NCI-H510A treated with DMSO at 0.1 percent for 48 hours (cell line): ENCODE data around the gene ONECUT3.
"Not testable (repeated sequence)": the region's sequence is repeated elsewhere in the genome, so short reads cannot be mapped to it uniquely, and the experiment has no call there.

Source experiments
- DNase-seq: peaks from one replicate; lab custom pipeline; 2025; lab: John Stamatoyannopoulos, UW

Gene ONECUT3

DNA sequence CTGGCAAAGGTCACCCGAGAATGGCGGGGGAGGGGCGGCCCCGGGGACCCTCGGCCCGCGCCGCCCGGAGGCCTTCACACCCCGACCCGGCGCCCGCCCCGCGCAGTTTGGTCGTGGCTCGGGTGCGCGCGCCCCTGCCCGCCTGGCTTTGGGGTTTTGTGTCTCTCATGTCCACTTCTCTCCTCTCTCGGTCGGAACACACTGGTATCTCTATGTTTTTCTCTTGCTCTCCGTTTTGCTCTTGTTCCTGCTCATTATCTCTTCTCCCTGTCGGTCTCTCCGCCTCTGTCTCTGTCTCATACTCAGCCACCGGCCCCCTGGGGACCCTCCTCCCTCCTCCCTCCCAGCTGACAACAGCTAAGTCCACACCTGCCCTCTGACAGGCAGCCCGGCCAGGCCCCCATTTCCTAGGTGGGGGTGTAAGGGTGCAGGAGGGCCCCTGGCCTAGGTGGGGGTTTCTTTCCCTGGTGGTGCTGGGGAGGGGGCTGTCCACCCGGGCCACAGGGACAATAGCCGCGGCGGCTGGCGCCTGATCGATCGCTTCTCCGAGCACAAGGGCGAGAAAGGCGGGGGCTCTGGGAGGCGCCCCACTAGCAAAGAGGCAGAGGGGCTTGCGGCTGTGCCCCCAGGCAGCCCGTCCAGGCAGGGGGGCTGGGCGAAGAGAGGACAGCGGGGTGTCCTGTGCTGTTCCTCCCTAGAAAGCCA, 2.3 kb downstream of the ONECUT3 start:
- no peak for DNase-seq

DNA sequence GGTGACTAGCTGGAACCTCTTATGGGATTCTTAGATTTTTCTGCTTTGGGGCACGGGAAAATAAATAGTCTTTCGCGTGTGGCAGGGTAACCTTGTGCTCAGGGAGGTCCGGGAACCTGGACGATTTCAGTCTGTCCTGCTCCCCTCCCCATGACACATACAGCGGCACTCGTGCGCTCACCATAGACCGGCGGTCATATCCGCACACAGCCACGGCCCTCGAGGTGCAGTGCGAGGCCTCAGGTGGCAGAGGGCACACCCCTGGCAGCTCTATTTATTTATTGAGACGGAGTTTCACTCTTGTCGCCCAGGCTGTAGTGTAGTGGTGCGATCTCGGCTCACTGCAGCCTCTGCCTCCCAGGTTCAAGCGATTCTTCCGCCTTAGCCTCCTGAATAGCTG, 3.0 kb downstream of the ONECUT3 start:
- DNase-seq: no peak

DNA sequence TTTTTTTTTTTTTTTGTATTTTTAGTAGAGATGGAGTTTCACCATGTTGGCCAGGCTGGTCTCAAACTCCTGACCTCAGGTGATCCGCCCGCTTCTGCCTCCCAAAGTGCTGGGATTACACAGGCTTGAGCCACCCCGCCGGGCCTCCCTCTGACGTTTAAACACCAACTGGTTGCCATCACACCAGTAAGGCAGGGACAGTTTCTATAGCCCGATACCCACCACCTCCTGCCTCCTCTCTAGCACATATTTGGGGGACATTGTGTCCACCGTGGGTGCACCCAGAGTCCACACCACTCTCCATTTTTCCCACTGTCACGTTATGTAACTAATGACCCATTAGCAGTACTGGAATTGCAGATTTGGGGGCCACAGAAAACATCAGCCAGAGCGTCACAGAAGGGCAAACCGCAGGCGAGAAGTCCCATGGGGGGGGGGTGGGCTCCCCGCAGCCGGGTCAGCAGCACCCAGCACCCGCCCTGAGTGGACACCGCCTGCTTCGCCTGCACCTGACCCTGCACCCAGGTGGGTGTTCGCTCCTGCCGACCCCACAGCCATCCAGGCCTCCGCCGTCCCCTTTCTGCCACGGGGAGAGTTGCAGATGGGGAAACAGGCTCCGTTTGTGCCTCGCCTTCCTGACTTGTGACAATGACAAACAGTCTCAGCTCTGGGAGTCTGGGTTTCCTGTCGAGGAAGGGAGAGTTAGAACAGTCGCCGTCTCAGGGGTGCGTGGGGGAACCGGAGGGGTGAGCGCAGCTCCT, 3.6 kb downstream of the ONECUT3 start:
- DNase-seq: no peak

DNA sequence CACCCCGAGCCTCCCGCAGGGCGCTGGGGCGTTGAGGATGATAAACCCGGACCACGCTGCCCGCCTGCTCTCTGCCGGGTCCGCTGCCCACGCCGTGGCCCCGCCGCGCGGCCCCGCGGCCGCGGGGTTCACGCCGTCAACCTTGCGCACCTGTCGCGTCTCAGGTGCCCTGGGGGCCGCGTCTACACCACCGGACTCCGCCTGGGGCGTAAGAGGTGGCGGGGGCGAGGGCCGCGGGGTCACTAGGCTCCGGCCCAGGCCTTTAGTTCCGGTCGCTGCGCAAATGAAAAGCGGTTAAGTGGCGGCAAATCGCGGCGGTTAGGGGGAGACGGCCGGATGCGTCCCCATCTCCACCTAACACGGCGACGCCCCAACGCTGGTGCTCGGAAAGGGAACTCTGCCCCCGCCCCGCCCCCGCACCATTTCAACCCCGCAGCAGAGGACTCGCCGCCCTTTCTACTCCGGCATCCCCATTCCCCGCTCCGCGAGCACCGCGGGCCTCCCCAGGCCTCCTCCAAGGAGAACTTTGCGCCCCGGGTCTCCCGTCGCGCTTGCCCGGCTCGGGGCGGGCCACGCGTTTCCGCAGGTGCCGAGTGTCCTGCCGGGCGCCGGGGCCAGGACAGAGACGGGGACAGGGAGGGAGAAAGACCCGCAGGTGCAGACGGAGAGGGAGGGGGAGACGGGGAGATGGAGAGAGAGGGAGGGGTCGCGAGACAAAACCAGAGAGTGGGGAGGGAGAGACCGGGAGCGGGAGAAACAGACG, 4.3 kb downstream of the ONECUT3 start:
- DNase-seq: no peak

DNA sequence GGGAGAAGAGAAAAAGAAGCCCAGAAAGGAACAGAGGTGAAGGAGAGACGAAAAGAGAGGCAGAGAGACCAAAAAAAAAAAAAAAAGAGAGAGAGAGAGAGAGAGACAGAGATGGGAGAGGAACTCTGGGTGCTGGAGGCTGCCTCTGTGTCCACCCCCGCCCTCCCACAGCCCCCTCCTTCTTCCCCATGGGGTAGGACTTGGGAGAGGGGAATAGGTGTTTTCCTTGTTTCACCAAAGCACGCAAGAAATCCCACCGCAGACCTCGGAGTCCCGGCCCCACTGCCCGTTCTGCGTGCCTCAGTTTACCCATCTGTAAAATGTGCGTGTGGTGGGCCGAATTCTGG, 4.9 kb downstream of the ONECUT3 start:
- DNase-seq: no peak

DNA sequence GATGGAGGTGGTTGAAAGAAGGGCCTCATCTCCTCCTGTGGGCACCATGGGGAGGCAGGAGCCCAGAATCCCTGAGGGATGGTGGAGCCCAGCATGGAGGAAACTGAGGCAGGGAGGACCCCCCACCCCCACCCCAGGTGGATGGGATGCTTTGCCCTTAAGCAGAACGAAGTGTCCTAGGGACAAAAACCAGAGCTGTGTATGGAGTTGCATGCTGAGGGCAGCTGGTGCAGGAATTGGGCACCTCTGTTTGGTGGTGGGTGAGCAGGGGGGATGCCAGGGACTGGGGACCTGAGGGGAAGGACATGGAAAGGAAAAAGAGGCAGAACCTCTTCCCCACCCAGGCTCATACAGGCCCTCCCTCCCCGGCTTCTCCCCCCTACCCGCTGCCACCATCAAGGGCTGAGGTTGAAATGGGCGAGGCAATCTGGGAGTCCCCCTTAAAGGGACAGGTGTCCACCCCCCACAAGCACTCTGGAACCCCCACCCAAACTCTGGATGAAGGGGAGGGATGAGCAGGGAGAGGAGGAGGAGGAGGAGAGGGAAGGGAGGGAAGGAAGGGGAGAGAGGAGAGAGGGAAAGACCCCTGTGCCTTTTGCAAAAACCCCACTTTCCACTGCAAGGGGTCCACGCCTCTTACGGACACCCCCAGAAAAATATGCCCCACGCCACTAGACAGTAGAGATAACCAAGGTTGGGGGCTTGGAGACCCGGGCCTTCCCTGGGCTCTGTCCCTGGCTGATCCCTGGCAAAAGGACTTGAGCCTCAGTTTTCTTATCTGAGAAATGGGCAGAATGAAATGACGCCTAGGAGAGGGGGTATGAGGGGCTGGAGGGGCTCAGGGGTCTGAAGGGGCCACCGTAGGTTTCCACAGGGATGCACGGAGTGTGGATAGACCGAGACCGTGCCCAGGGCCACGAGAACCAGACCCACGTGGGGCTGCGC, 5.9 kb downstream of the ONECUT3 start:
- DNase-seq: no peak

DNA sequence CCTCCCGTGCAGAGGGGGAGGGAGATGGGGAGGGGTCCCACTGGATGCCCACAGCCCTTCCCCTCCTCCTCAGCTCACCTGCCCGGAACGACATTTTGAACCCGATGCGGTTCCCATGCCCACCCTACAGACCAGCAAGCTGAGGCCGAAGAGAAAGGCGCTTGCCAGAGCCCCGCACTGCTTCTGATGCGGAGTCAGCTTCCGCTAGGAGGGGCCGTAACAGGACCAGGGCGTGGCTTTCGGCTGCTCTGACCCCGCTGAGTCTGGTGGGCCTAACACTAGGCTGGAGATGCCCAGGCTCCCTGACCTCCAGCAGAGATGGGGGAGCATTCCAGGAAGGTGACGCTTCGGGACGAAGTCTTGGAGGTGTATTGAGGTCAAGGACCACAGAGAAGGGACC, 6.7 kb downstream of the ONECUT3 start:
- DNase-seq: no peak

DNA sequence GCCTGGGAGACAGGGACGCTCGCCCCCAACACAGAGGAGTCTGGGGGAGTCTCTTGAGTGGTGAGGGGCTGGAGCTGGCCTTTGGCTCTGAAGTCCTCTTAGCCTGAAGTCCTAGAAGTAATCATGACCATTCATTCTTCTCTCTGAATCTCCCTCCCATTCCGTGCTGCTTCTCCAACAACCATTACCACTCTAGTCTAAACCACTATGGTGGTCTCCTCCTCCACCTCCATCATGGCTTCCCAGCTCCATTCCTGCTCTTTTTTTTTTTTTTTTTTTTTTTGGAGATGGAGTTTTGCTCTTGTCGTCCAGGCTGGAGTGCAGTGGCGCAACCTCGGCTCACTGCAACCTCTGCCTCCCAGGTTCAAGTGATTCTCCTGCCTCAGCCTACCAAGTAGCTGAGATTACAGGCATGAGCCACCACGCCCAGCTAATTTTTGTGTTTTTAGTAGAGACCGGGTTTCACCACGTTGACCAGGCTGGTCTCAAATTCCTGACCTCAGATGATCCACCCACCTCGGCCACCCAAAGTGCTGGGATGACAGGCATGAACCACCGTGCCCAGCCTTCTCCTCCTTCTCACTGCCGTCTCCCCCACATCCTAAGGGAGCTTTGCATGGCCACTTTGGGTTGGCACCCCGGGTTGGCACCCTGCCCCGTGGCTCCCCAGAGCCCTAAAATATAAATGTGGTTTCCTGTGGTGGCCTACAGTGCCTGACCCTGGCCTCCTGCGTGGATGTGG, 7.7 kb downstream of the ONECUT3 start:
- DNase-seq: not testable (repeated sequence)

DNA sequence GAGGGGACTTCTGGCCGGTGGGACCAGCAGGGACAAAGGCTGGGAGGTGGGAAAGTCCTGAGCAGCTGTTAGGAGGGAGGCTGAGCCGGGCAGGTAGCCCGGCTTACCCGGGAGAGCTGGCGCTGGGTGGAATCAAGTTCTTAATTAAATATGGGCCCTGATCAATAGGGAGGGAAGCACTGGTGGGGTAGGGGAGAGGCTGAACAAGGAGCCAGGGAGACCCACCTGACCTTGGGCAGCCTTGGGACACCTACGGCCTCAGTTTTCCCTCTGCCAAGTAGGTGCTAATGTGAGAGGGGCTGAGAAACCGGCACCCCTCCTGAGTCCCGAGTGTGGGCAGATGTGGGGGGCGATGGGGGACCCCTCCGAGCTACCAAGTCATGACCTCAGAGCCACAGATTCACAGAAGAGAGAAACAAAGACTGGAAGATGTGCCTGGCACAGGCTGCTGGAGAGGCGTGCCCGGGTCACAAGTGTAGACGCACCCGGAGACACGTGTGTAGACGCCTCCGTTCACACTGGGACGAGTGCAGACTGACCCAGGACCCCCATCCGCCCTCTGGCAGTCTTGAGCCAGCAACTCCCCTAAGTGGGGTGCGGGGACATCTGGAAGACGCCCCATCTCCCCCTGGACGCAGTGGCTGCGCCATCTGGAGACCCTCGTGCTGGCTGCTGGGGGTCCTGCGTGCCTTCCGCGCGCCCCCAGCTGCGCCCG, 8.4 kb downstream of the ONECUT3 start:
- DNase-seq: no peak

DNA sequence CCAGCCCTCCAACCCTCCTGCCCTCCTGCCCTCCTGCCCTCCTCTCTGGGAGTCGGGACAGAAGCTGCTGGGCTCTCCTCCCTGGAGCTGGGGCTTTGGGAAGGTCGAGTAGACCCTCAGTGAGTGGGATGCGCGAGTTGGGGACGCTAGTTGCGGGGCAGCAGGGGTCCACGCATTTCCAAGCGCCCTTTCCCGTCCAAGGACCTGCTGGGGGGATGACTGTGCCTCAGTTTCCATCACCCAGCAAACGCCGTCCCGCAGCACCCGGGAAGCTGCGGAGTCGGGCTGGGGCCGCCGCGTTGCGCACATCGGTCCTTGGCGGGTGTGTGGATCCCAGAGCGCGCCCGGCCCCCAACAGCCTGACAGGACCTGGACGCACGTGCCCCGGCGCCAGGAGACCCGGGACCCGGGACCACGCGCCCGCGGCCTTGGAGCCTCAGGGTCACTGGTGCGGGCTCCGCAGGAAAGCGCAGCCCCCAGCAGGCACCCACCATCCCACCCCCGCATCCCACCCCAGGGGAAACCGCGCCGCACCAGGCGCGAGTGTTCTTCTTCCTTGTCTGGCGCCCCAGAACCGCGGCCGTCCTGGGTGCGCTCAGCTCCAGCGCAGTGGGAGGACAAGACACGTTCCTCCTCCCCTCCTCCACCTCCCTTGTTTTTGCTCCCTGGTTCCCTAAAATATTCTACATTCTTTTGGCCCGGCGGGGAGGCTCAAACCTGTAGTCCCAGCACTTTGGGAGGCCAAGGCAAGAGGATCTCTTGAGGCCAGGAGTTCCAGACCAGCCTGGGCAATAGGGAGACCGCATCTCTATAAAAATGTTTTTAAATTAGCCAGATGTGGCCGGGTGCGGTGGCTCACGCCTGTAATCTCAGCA, 9.2 kb downstream of the ONECUT3 start:
- no peak for DNase-seq

DNA sequence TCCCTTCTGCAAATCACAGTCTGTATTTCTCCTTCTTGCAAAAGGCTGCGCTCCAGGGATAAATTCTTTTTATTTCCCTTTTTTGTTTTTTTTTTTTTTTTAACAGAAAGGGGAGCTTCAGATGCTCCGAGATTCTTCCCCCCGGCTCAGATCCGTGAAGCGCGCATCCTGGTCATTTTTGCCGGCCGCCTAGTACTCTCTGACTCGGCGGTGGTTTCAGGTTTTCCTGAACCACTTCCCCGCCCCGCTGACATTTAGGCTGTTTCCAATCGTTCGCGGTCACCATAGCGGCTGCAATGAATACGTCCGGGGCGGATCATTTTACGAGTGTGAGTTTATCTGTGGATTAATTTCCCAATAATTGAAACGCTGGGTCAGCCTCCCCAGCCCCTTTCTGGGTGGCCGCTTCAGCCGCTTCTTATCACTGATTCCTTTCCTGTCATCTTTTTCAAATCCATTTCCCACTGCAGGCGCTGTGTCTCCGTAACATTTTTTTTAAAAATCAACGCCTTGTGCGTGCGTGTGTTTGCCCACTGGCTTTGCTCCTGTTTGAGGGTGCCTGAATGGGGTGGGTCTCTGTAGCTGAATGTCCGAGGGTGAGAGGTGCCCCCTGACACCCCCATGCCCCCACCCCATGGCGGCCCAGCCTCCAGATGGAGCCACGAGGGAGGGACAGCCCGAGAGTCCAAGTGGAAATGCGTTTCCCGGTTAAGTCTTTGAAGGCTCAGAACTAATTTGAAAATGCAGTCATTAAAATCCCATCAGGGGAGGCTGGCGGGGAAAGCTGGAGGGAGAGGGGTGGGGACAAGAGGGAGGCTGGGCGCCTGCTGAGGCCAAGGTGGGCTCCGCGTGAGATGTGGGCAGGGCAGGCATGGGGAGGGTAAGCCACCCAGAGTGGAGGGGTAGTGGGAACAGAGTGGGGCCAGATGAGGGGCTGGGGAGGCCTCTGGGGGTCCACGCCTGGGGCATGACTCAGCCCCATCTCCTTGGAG, 10.6 kb downstream of the ONECUT3 start:
- DNase-seq: no peak

DNA sequence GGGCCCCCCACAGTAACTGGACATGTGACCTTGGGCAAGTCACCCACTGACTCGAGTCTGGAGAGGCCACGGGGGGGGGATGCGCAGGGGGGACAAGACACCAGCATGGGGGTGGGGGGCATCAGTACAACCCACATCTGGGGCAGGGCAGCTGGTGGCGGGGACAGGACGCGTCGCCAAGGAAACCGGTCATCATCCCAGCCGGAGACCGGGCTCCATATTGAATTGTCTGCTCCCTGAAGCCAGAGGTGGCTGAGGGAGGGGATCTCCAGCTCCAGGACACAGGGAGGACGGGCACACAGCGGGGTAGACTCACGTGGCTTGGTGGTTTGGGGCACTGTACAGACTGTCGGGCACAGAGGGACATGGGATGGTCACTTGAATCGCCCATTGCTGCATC, 11.4 kb downstream of the ONECUT3 start:
- no peak for DNase-seq

DNA sequence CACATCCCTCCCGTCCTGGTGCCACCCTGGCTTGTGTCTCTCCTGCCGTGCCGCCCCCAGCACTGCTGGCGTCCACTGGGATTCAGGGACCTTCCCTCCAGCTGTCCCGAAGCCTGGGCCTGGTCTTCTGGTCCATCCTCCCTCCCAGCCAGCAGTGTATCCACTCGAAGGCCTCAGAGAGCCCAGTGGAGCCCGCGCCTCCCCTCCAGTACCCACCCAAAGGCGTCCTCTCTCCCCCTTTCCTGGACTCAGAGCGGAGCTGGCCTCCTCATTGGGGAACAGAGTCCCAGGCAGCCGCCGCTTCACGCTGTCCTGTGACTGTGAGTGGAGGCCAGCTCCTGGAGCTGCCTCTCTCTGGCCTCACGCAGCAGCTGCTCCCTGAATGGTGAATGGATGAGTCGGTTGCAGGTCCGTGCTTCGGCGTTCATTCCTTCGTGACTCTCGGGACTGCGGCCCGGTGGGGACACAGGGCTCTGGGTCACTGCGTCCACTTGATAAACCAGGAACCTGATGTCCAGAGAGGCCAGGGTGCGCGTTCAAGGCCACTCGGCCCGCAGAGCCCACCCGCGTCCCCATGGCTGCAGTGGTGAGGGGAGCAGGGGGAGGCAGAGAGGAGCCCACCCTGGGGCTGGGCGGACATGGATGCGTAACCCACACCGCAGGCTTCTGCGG, 12.1 kb downstream of the ONECUT3 start:
- no peak for DNase-seq

DNA sequence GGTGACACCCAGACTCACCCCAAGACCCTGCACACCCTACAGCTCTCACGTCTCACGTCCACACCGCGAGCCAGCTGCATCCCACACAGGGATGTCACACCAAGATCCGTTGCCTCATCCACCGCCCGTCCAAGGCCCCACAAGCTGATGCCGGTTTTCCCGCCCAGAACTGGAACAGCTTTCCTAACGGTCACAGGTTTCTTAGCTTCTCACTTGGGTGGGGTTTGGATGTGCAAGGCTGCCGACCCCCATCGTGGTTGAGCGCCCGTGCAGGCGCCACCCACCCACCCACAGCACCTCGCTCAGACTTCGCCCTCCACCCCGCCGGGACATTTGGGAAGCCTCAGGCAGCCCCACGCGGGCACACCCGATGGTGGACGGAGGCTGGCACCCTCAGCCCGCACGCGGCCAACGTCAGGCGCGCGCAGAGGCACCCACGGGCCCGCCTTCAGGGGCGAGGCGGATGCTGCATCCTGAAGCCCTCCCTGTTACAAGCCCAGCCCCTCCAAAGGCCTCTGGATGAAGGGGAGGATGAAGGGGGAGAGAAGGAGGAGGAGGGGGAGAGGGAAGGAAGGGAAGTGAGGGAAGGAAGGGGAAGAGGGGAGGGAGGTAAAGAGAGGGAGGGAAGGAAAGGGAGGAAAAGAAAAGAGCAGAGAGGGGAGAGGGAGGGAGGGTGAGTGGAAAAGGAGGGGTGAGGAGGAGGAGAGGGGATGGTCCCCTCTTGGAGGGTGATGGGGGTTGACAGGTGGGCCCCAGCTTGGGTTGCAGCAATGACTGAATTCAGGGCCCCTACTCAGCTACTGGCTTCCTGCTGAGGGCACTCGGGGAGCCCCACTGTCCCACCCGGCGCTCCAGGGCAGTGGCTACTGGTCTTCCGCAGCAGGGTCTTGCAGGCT, 12.8 kb downstream of the ONECUT3 start:
- DNase-seq: no peak

DNA sequence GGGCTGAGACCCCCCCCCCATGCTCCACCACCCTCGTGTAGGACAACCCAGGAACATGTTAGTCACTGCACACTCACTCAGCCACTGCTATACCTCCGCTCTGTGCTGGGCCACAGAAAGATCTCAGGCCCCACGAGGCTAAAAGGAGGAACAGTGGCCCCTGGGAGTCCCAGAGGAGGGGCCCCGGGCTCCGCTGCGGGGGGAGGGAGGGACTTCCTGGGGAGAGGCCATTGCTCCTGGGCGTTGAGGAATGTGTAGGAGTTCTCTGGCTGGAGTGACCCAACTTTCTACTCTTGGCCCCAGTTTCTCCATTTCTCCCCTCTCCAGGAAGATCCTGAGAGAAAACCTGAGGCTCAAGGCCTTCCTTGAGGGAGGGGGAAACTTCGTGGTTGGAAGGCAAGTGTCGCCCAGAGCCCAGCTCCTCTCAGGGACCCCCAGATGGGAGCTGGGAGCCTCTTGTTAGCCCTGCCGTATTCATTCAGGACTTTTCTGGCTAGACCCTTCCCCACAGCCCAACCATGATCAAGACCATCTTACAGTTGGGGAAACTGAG, 13.6 kb downstream of the ONECUT3 start:
- DNase-seq: no peak

DNA sequence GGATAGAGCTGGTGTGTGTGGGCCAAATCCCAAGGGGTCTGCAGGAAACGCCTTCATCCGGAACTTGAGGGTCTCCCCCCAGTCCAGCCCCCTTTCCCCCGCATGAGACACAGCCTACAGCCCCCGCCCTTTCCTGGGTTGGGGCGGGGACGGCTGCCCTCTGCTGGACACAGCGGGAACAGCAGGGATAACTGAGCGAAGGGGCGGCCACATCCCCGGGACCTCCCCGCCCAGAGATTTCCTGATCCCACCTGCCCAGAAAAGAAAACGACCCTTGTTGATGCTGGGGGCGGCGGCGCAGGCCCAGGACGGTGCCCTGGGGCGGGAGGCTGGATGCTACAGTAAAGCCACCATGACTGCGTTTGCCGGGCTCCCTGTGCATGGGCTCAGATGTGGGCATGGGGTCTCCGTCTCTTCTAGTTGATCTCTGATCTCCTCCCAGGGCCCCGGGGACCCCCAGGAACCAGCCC, 14.2 kb downstream of the ONECUT3 start:
- DNase-seq: no peak
